ENCODE measurements around the gene BAZ2A.
"Not testable (repeated sequence)": the region's sequence is repeated elsewhere in the genome, so short reads cannot be mapped to it uniquely, and the experiment has no call there.

Gene BAZ2A

GRCh38 chr12:56593909-56594621 lies 36.1 kb downstream of the BAZ2A start:
- DNase-seq, result peak; percentile 81

DNA sequence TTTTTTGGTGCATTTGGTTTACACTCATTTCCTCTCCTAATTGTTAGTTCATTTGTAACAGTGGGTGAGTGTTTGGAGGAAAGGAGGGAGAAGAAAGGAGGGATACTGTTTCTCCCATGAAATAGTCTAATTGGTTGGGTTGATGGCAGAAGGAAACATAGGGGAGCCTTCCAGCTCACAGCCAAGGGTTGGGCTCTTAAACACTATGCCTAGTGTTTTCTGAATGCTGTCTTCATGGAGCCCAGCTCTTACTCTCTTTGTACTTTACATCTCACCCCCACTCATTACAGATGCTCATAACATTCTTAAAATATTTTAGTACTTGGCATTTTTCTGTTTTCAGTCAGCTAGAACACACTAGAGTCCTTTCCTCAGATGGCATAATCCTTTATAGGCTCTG lies 38.2 kb downstream of the BAZ2A start:
- no peak for DNase-seq

GRCh38 chr12:56591126-56591525 lies 39.0 kb downstream of the BAZ2A start:
- DNase-seq, result no peak

- DNase-seq, result peak; percentile 75
These were observed 39.8 kb downstream of the BAZ2A start for GRCh38 chr12:56590237-56590830.

DNA sequence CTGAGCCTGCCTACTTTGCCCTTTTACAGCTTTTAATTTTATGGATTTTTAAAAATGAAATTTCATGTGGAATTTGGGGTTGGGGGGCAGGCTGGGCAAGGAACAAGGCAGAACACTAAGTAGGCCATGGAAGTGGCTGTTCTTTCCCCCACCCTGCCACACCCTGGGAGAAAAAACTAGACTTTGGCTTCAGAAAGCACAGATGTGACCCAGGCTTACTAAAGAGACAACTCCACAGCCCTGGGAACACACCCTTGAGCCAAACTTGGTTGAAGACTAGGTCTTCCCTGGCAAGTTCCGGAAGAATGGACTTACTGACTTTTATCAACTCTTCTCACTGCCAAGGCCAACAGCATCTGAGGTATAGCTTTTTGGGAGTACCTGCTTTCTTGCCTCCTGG lies 40.3 kb downstream of the BAZ2A start:
- DNase-seq, result no peak

DNA sequence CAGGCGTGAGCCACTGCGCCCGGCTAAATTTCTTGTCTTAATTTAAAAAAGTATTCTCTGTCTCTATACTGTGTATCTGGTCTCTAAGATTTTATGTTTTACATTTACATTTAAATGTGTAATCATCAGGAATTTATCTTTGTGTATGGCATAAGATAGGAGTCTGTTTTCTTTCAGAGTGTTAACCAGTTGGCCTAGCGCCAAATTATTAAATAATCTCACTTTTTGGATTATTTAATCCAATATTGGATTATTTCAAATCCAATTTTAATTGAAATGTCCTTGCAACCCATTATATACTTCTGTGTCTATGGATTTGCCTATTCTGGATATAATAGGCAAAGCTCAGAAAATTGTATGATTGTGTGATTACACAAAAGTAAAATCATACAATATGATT lies 45.0 kb downstream of the BAZ2A start:
- peak; percentile 30 for DNase-seq

GRCh38 chr12:56581418-56582145 lies 48.5 kb downstream of the BAZ2A start:
- peak; percentile 80 for DNase-seq

- DNase-seq, result no peak
These were observed 51.1 kb downstream of the BAZ2A start for GRCh38 chr12:56578983-56579546.

DNA sequence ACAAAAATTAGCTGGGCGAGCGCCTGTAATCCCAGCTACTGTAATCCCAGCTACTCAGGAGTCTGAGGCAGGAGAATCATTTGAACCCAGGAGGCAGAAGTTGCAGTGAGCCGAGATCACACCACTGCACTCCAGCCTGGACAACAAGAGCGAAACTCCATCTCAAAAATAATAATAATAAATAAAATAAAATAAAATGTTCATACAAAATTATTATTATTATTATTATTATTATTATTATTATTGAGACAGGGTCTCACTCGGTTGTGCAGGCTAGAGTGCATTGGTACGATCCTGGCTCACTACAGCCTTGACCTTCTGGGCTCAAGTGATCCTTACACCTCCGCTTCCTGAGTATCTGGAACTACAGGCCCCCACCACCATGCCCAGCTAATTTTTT lies 52.9 kb downstream of the BAZ2A start:
- DNase-seq, result not testable (repeated sequence)

GRCh38 chr12:56574210-56574609 lies 55.9 kb downstream of the BAZ2A start:
- DNase-seq, result peak; percentile 72

GRCh38 chr12:56572288-56572687 lies 57.8 kb downstream of the BAZ2A start:
- DNase-seq, result no peak

DNA sequence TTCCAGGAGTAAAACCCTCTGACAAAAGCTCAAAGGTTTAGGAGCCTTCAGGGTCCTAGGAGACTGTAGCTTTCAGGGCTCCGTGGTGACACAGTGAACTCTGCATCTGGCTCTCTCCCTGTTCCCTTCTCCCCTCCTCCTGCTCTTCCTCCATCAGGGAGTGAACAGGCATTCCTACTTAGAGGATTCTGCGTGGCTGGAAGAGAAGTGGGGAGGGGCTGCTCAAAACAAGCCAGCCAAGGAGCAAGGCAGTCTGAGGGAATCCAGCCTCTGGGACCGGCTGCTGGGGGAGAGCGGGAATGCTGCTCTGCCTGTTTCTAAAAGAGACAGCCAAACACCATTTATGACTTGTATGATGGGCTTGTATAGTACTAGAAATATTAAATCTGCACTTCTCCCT lies 59.0 kb downstream of the BAZ2A start:
- no peak for DNase-seq

DNA sequence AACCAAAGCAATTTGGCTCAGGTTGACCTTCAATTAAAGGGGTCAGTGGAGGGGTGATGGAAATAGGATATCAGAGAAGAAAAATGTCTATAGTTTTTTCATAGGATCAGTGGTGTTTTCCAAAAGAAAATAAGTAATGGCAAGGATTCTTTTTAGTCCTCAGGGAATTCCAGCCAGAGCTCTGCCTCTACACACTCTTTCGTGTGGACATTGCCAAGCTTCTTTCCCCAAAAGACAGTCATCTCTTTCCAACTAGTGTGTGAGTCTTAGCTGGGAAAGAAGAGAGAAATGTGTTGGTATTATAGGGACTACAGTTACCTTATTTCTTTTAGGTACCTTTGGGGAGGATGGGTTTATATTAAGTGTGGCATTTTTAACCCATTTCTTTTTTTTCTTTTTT lies 62.0 kb downstream of the BAZ2A start:
- no peak for DNase-seq

DNA sequence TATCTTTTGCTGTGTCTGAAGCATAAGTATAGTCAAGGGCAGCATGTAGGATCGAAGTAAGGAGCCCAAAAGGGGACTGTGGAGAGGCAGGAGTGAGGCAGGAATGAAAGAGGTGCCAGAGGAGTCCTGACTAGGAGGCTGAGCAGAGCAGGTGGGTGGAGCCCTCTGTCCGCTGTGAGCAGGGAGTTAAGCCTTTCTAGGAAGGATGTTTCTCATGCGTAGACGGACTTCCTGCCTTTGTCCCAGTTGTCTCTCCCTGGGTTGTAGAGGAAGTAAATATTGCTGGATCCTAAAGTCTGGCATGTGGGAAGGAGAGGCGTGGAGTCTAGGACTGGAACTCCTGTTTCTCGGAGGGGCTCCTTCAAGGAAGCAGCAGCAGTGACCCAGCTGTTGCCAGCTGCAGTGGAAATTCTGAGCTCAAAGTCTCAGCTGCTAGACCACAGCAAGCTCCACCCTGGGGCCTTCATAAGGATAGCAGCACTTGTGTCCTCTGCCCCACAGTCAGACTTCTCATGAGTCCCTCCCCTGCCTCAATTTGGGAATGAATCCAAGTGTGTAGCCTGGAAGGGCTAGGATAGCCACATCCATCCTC lies 64.5 kb downstream of the BAZ2A start:
- DNase-seq, result peak; percentile 75

DNA sequence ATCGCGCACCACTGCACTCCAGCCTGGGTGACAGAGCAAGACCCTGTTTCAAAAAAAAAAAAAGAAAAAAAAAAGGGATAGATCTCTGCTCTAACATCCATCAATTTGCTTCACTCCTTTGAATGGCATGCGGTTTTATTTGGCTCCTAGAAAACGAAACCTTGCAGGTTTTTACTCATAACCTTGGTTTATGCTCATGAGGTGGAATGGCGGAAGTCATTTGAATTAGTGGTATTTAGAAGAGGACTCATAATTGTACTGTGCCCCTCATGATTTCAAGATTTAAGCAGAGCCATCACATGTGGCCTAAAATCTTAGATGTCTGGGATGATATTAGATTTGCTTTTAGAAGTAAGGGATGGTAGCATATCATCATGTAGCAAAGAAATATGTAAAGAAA lies 79.1 kb downstream of the BAZ2A start:
- no peak for DNase-seq

- no peak for DNase-seq
These were observed 83.4 kb downstream of the BAZ2A start for GRCh38 chr12:56546680-56547079.
